WTC11 (cell line): Measurements from ENCODE around the gene TTC4. TPM values are rescaled to one million over a fixed set of nuclear protein-coding genes. Genes with fewer than 3 reads are reported as not detected.

Experiments
- ATAC-seq: fragments of 200-7000 bp; cut with Tn5 transposase; 2 replicates; pipeline ENCODE4 v1.10.0; 2021; ENCODE audit warnings: mild to moderate bottlenecking, moderate library complexity
- CTCF ChIA-PET: fragments of 300-600 bp; sonication (Branson Sonifier 250); formaldehyde crosslinking; loops from one replicate; lab custom pipeline; 2021; ENCODE audit warnings: antibody characterized with exemption; lab: Charles Lee
- POLR2A ChIA-PET: fragments of 350-600 bp; sonication (Branson Sonifier 250); formaldehyde crosslinking; loops from one replicate; lab custom pipeline; 2021; ENCODE audit warnings: antibody characterized with exemption; lab: Charles Lee
- DNase-seq: peaks from one replicate; pipeline ENCODE4 v3.0.0; 2021; ENCODE audit warnings: low spot score
- H3K27ac Mint-ChIP-seq: 2 replicates; pipeline ENCODE4 v1.8.0; 2021; ENCODE audit warnings: mixed read lengths
- H3K27me3 Mint-ChIP-seq: 2 replicates; pipeline ENCODE4 v1.8.0; 2021; ENCODE audit warnings: low read depth, mild to moderate bottlenecking, moderate library complexity, mixed read lengths
- H3K36me3 Mint-ChIP-seq: 2 replicates; pipeline ENCODE4 v1.8.0; 2021; ENCODE audit warnings: mixed read lengths
- H3K4me1 Mint-ChIP-seq: 2 replicates; pipeline ENCODE4 v1.8.0; 2022; ENCODE audit warnings: mixed read lengths
- H3K4me3 Mint-ChIP-seq: 2 replicates; pipeline ENCODE4 v1.8.0; 2021; ENCODE audit warnings: mild to moderate bottlenecking, moderate library complexity, mixed read lengths
- H3K9me3 Mint-ChIP-seq: 2 replicates; pipeline ENCODE4 v1.8.0; 2021; ENCODE audit warnings: mixed read lengths
- AFF4 ChIP-seq: sonication (generic); formaldehyde crosslinking; IDR thresholded peaks from 2 replicates; pipeline ENCODE4 v1.8.1; 2023; ENCODE audit warnings: mild to moderate bottlenecking, missing genetic modification reagents, borderline replicate concordance
- ATF2 ChIP-seq: sonication (generic); formaldehyde crosslinking; IDR thresholded peaks from 2 replicates; pipeline ENCODE4 v1.8.1; 2022; ENCODE audit warnings: low read depth, missing genetic modification reagents, borderline replicate concordance
- ATF6 ChIP-seq: sonication (generic); formaldehyde crosslinking; IDR thresholded peaks from 2 replicates; pipeline ENCODE4 v1.8.1; 2023; ENCODE audit warnings: mild to moderate bottlenecking, missing genetic modification reagents
- CDX4 ChIP-seq: fragments of 250-450 bp; sonication (Bioruptor Pico); IDR thresholded peaks from 2 replicates; pipeline ENCODE4 v1.9.0; 2021; ENCODE audit warnings: moderate library complexity, mild to moderate bottlenecking, inconsistent platforms, borderline replicate concordance
- CREB1 ChIP-seq: sonication (generic); formaldehyde crosslinking; IDR thresholded peaks from 2 replicates; pipeline ENCODE4 v1.8.0; 2023; ENCODE audit warnings: mild to moderate bottlenecking, missing genetic modification reagents
- E2F4 ChIP-seq: sonication (generic); formaldehyde crosslinking; IDR thresholded peaks from 2 replicates; pipeline ENCODE4 v1.8.1; 2022; ENCODE audit warnings: low read depth, mild to moderate bottlenecking, moderate library complexity, missing genetic modification reagents, borderline replicate concordance
- EMX1 ChIP-seq: fragments of 250-450 bp; sonication (Bioruptor Pico); IDR thresholded peaks from 2 replicates; pipeline ENCODE4 v1.8.0; 2021; ENCODE audit warnings: mild to moderate bottlenecking
- FOXK1 ChIP-seq: sonication (generic); formaldehyde crosslinking; IDR thresholded peaks from 2 replicates; pipeline ENCODE4 v1.8.0; 2022; ENCODE audit warnings: mild to moderate bottlenecking, moderate library complexity, missing genetic modification reagents
- GABPB1 ChIP-seq: sonication (generic); formaldehyde crosslinking; IDR thresholded peaks from 2 replicates; pipeline ENCODE4 v1.8.1; 2023; ENCODE audit warnings: mild to moderate bottlenecking, missing genetic modification reagents
- IRF1 ChIP-seq: sonication (generic); formaldehyde crosslinking; IDR thresholded peaks from 2 replicates; pipeline ENCODE4 v1.8.0; 2023; ENCODE audit warnings: missing genetic modification reagents
- MAX ChIP-seq: sonication (generic); formaldehyde crosslinking; IDR thresholded peaks from 2 replicates; pipeline ENCODE4 v1.8.0; 2022; ENCODE audit warnings: mild to moderate bottlenecking, missing genetic modification reagents
- MYBL2 ChIP-seq: sonication (generic); formaldehyde crosslinking; IDR thresholded peaks from 2 replicates; pipeline ENCODE4 v1.8.1; 2023; ENCODE audit warnings: mild to moderate bottlenecking, moderate library complexity, missing genetic modification reagents
- NFATC4 ChIP-seq: fragments of 250-450 bp; sonication (Bioruptor Pico); IDR thresholded peaks from 2 replicates; pipeline ENCODE4 v1.9.0; 2021; ENCODE audit warnings: mild to moderate bottlenecking
- OVOL2 ChIP-seq: fragments of 250-450 bp; sonication (Bioruptor Pico); IDR thresholded peaks from 2 replicates; pipeline ENCODE4 v1.9.0; 2021; ENCODE audit warnings: mild to moderate bottlenecking, borderline replicate concordance
- SOX15 ChIP-seq: fragments of 250-450 bp; sonication (Bioruptor Pico); IDR thresholded peaks from 2 replicates; pipeline ENCODE4 v1.9.0; 2021; ENCODE audit warnings: mild to moderate bottlenecking
- ZNF121 ChIP-seq: sonication (generic); formaldehyde crosslinking; IDR thresholded peaks from 2 replicates; pipeline ENCODE4 v1.8.0; 2023; ENCODE audit warnings: missing genetic modification reagents
- ZNF281 ChIP-seq: sonication (generic); formaldehyde crosslinking; IDR thresholded peaks from 2 replicates; pipeline ENCODE4 v1.8.0; 2023; ENCODE audit warnings: mild to moderate bottlenecking, missing genetic modification reagents
- ZNF416 ChIP-seq: fragments of 250-450 bp; sonication (Bioruptor Pico); IDR thresholded peaks from 2 replicates; pipeline ENCODE4 v1.9.0; 2021; ENCODE audit warnings: mild to moderate bottlenecking, inconsistent platforms
- ZNF425 ChIP-seq: fragments of 250-450 bp; sonication (Bioruptor Pico); conservative IDR thresholded peaks from 2 replicates; pipeline ENCODE4 v1.9.0; 2021; ENCODE audit warnings: mild to moderate bottlenecking
- ZNF512 ChIP-seq: sonication (generic); formaldehyde crosslinking; IDR thresholded peaks from 2 replicates; pipeline ENCODE4 v1.8.1; 2022; ENCODE audit warnings: missing genetic modification reagents, borderline replicate concordance
- total RNA-seq: library from RNA; stranded (reverse); gene quantifications from 3 replicates; pipeline ENCODE4 v1.2.3, GENCODE V29; 2021

Gene TTC4
- total RNA-seq, 1 experiment from 2014 or later: 18.8 TPM

GRCh38 chr1:54666333-54666732 lies 49.3 kb upstream of the TTC4 start (continued):
- TF ChIP-seq E2F4 (CRISPR knock-in tag) (no peak), CREB1 (no peak), IRF1 (CRISPR knock-in tag) (no peak)

- ChIA-PET CTCF (no interaction called here), POLR2A (no interaction called here)
- no peak overlapping the region for H3K27ac Mint-ChIP-seq
- DNase-seq (no peak), ATAC-seq (no peak)
- H3K36me3 Mint-ChIP-seq: no peaks in the 10 kb centered on the region
- no peak overlapping the region for H3K4me3 Mint-ChIP-seq
- H3K9me3 Mint-ChIP-seq: no peaks in the 10 kb centered on the region
- H3K27me3 Mint-ChIP-seq: no peaks in the 10 kb centered on the region; the same call in 1 of the 2 replicates
- no peaks in the 10 kb centered on the region for H3K4me1 Mint-ChIP-seq
- no peak for TF ChIP-seq MYBL2
- no peak for TF ChIP-seq FOXK1 (CRISPR knock-in tag)
- no peak for TF ChIP-seq SOX15 (CRISPR knock-in tag)
- TF ChIP-seq ZNF512 (CRISPR knock-in tag): no peak
- no peak for TF ChIP-seq ATF2 (CRISPR knock-in tag)
- TF ChIP-seq ZNF416 (CRISPR knock-in tag): no peak
- no peak for TF ChIP-seq AFF4 (CRISPR knock-in tag)
- no peak for TF ChIP-seq ZNF121
- no peak for TF ChIP-seq MAX (CRISPR knock-in tag)
- no peak for TF ChIP-seq OVOL2 (CRISPR knock-in tag)
- TF ChIP-seq GABPB1 (CRISPR knock-in tag): no peak
- no peak for TF ChIP-seq EMX1 (CRISPR knock-in tag)
- TF ChIP-seq ZNF425 (CRISPR knock-in tag): no peak
- no peak for TF ChIP-seq ZNF281
- TF ChIP-seq ATF6 (CRISPR knock-in tag): no peak
- no peak for TF ChIP-seq CDX4 (CRISPR knock-in tag)
- no peak for TF ChIP-seq NFATC4 (CRISPR knock-in tag)
These were observed 47.9 kb upstream of the TTC4 start for GRCh38 chr1:54667797-54668196.
